ENCODE data around the gene NAGA. TPM values are rescaled to one million over a fixed set of nuclear protein-coding genes. Genes with fewer than 3 reads are reported as not detected.

NAGA gene
- total RNA-seq (2012; rRNA removed), result 34.4 and 44.8 TPM in 2 replicates
- 34.3 and 38.6 TPM in 2 replicates for polyA plus RNA-seq (2012; rRNA removed)
- 21.6 and 37.4 TPM in 2 replicates for polyA plus RNA-seq (2012; cell fraction: cytosol; rRNA removed)
- 13.4 and 23.8 TPM in 2 replicates for polyA plus RNA-seq (2012; cell fraction: nucleus; rRNA removed; ENCODE audit: low replicate concordance)
- percentile 47 among the genes with signal in this experiment for Bru-seq, nascent RNA
- BruChase-seq, experiment 1, labeled RNA remaining after a 6-hour chase, result percentile 63 among the genes with signal in this experiment
- BruChase-seq, experiment 2, labeled RNA remaining after a 2-hour chase, result percentile 54 among the genes with signal in this experiment
- long read RNA-seq, transcript NAGA-202 (10 exons, 1,869 nt), result minor isoform, 7 of 47 reads
- long read RNA-seq, transcript NAGA-201 (9 exons, 3,694 nt), result major isoform, 12 of 47 reads
- long read RNA-seq, partial matches to known transcripts, result 12 of 47 reads
- long read RNA-seq, other reads (novel, unspliced or antisense), result 12 of 47 reads

DNA sequence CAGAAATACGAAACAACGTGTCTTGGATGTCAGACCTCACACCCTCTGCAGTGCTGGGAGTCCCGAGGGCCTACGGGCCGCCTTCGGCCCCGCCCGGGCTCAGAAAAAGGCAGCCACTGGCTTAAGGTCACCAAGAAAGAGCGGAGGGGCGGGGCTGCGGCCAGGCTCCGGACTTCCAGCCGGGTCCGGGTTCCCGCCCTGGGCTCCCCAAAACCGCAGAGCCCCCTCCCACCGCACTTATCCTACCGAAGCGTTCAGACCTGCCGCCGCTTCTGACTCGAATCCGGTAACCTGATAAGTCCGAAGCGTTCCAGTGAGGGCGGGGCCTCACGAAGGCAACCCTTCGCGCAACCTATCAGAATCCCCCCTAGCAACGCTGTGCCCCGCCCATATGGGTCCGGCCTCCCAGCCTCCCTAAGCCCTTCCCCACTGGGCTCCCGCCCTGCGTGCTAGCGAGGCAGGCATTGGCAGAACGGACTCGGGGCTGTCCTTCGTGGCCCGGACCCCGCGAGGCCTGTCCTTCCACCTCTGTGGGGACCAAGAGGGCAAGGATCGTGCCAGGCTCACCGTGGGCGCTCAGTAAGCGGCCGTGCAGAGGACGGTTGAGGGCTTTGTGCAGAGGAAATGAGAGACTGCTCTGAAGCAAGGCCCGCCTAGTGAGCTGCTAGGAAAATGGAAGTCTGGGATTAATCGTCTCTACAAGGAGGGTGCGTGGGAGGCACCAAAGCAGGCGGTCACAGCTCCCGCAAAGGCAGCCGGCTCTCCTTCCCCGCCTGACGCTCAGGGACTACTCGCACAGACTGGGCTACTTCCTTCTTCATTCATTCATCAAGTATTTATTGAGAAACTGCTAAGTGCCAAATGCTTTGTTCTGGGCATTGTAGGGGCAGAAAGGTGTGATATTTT lies at the start of gene NAGA:
TSS of gene NAGA (minus strand) at position 296 of the 906 bp plus-strand sequence. CDS start 515 bp downstream, outside the sequence.
- TF ChIP-seq MXI1 (IDR thresholded peaks at IDR 0.05; ENCODE audit: borderline replicate concordance, low read depth, low read length), result peak; percentile 63; the same call in 1 of the 2 replicates
- TF ChIP-seq BHLHE40 (IDR thresholded peaks at IDR 0.05; ENCODE audit: low read depth, low read length), result no peak
- peak; percentile 72; the same call in 1 of the 2 replicates for TF ChIP-seq MAZ (IDR thresholded peaks at IDR 0.05; ENCODE audit: borderline replicate concordance, low read depth, low read length)
- Histone ChIP-seq H3K4me2 (ENCODE audit: low read depth, low read length) (peak within 1 kb of the TSS; percentile 90), H3K18ac (ENCODE audit: low read depth, low read length) (peak within 1 kb of the TSS; percentile 25; the same call in 1 of the 2 replicates), H3K9me3 (ENCODE audit: control insufficient read depth, insufficient read depth, low read length) (no peaks in the 10 kb centered on the region), H2AFZ (replicated peaks; ENCODE audit: low read length, poor library complexity) (peak within 1 kb of the TSS; percentile 100), H3K14ac (replicated peaks; ENCODE audit: low read depth, low read length) (peak within 1 kb of the TSS; percentile 91), H3K9ac (ENCODE audit: low read depth, low read length) (peak within 1 kb of the TSS; percentile 54), H4K20me1 (ENCODE audit: insufficient read depth, low read length) (0 out of 2 replicates have a peak, but pooled peaks cover 4% of the 10 kb centered on the region), H3K27me3 (ENCODE audit: control insufficient read depth, insufficient read depth, low read length) (no peaks in the 10 kb centered on the region), H3K27ac (ENCODE audit: insufficient read depth, low read length) (peak within 1 kb of the TSS; percentile 65), H3K4me3 (ENCODE audit: insufficient read depth, low read depth, low read length) (peak within 1 kb of the TSS; percentile 50), H2AK9ac (replicated peaks; ENCODE audit: low read depth, low read length, poor library complexity) (peak within 1 kb of the TSS; percentile 96), H3K56ac (ENCODE audit: extremely low read depth, insufficient read depth, low read length) (peak within 1 kb of the TSS; percentile 58), H2BK20ac (ENCODE audit: low read depth, low read length) (peak within 1 kb of the TSS; percentile 58), H3K4me1 (ENCODE audit: control insufficient read depth, insufficient read depth, low read length) (peaks cover 12% of the 10 kb centered on the region), H3K36me3 (ENCODE audit: control insufficient read depth, insufficient read depth, low read length) (peaks cover 13% of the 10 kb centered on the region), H4K8ac (ENCODE audit: low read depth in 2 of 2, low read length in 2 of 2) (peak within 1 kb of the TSS; percentile 81 to 97), H3K79me1 (ENCODE audit: low read depth in 1 of 2, low read length in 2 of 2) (peaks cover 15 to 54% of the 10 kb centered on the region in 2 experiments; a peak in 3 of 4 replicates), H3K9me1 (ENCODE audit: insufficient read depth, low read length) (peaks cover 20% of the 10 kb centered on the region; the same call in 1 of the 2 replicates), H2AK5ac (ENCODE audit: low read depth, low read length) (peak within 1 kb of the TSS; percentile 95), H2BK120ac (ENCODE audit: low read depth, low read length) (peak within 1 kb of the TSS; percentile 78), H4K91ac (ENCODE audit: insufficient read depth, low read depth, low read length) (peak within 1 kb of the TSS; percentile 88), H4K5ac (ENCODE audit: low read depth, low read length) (peak within 1 kb of the TSS; percentile 15; the same call in 1 of the 2 replicates), H3K23ac (ENCODE audit: low read depth, low read length) (peak within 1 kb of the TSS; percentile 97; the same call in 1 of the 2 replicates), H3K4ac (ENCODE audit: low read depth, low read length) (peak within 1 kb of the TSS; percentile 92), H2BK15ac (ENCODE audit: low read depth, low read length) (peak within 1 kb of the TSS; percentile 32; the same call in 1 of the 3 replicates), H2BK5ac (ENCODE audit: low read depth, low read length, poor library complexity, severe bottlenecking) (peak within 1 kb of the TSS; percentile 77)
- intact Hi-C loops (cut with micrococcal nuclease) (no loop called here), in situ Hi-C loops (cut with MboI; ENCODE audit: low sequenced_read_pairs) (no loop called here), dilution Hi-C loops (cut with HindIII; ENCODE audit: low sequenced_read_pairs, unreplicated experiment) (no loop called here)
- BruUV-seq (replicated peaks), result no TSS peak
- CTCF ChIA-PET, result interaction anchor here (1.9 kb wide), 1 partner anchor 20 kb away, joined by 6 read pairs; the partner anchor contains the start of gene NDUFA6
- POLR2A ChIA-PET (ENCODE audit: unreplicated experiment), result interaction anchor here (0.6 kb wide), 1 partner anchor 34 kb away, joined by 4 read pairs; no protein-coding TSS in a partner anchor
- DNase-seq (peak; percentile 94), ATAC-seq (ENCODE audit: low read depth) (peak; percentile 97)
- WGBS, 2 experiments (ENCODE audit: extremely low coverage in 2 of 2, insufficient read length in 1 of 2), result 0% methylated on average over 25 of the region's 56 CpGs; no CpG with 5 or more reads in 1 of the 2 experiments
